Non-pigmented ciliary epithelial cell (primary cell): ENCODE measurements around the gene NHERF1.

Experiments used
- DNase-seq: peaks from one replicate; pipeline ENCODE4 v3.0.0-alpha.2; 2010; ENCODE audit warnings: low read depth

Gene NHERF1

GRCh38 chr17:74732042-74732867, 16.2 kb upstream of the NHERF1 start:
- DNase-seq, result no peak

GRCh38 chr17:74733365-74734122, 14.9 kb upstream of the NHERF1 start:
- no peak for DNase-seq

- DNase-seq, result no peak
Observed at GRCh38 chr17:74734256-74734655, 14.2 kb upstream of the NHERF1 start.

DNA sequence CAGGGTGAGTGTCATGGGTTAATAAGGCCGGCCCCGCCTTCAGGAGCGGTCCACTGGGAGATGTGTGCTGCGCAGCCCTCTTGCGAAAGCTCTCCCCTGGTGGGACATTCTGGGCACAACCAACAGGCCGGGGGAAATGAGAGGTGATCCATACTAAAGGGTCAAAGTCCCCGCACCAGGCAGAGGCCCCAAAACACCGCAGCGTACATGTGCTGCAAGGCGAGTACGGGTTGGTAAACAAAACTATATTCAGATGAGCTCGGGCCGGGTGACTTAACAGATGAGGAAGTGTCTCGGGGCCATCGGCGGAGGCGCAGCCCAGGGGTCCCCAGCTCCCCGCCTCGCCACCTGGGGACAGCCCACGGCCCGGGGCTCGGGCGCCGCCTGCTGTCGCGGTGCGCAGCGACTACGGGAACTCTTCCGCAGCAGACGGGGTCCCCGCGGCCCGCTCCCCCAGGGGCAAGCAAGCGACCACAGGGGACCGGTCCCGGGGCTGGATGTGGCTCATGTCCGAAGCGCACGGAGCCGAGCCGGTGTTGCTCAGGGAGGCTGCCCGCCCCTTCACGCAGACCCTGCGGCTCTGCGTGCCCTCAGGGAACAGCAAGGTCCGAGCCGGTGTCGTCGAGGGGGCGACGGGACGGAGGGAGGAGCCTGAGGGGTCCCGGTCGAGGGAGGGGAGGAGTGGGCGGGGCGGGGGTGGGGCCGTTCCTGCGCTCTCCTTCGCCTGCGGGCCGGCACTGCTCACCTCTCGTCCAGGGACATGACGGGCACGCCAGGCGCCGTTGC, 11.7 kb upstream of the NHERF1 start, which contains the start of gene RAB37:
RAB37 (plus strand) TSS at position 744 of the 786 bp plus-strand sequence; CDS start at position 761, 17 bp downstream.
- DNase-seq, result no peak

DNA sequence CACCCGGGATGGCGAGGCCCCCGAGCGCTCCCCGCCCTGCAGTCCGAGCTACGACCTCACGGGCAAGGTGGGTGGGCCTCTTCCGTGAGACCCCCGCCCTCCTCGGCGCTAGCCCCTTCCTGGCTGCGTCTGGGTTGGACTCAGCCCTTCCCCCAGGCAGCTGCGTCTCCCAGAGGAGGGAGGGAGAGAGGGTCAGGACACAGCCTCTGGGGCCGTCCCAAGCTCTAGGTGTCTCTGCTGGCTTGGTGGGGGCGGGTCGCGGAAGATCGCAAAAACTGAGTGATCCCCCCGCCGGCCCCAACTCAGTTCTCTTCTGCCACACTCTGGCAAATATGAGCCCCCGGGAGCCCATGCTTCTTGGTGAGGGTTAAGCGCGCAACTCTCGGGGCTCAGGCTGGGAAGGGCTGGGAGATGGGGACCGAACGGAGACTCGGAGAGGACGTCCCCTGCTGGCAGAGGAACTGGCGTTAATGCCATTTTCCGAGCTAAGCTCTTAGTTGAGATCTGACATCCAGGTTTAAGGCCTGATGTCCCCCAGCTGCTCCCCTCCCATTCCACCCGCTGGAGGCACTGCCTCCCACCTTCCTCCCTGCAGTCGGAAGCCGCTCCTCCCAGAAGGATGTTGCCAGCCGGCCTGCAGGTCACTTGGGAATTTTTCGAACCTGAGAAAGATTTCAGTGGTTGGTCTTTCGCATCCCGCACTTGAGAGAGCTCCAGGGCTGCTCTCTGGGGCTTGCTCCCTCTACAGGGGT, 11.0 kb upstream of the NHERF1 start:
- no peak for DNase-seq

DNA sequence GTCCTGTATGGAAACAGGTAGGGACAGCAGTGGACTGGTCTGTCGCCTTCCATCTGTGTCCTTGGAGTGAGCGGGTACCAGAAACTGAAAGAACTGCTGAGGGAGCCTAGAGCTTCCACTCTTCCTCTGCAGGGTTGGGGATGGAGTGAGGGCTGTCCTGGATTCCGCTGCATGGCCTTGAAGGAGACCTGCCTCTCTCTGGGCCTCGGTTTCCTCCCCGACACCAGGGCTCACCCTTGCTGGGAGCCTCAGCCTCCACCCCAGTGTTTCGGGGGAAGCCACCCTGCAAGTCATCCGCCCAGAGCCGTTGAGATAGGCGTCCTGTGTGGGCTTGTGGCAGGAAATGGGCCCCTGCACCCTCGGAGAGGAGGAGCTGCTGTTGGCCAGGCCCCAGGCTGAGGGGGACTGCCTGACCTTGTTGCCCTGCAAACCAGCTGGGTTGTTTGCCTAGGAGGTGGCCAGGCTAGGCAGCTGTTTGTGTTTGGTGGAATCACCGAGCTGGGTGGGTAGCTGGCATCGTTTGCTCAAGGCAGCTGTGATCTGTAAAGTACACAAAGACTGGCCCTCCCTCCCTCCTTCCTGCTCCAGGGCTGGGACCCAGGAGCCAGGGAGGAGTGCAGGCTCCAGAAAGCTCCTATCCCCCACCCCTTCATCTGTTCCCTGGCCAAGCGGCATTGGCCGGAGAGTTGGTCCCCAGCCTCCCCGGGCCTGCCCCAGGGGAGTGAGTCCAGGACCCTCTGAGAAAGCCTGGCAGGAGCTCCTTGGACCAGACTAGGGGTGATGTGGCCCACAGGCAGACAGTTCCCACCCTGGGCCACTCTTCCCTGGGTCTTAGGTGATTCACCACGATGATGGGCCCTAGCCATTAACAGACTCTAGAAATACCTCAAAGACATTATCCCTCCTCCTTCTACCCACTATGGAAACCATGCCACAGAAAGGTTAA, 10.1 kb upstream of the NHERF1 start:
- no peak for DNase-seq

- DNase-seq, result no peak
Observed at GRCh38 chr17:74739227-74739831, 9.1 kb upstream of the NHERF1 start.

- DNase-seq, result no peak
Observed at GRCh38 chr17:74740173-74740572, 8.3 kb upstream of the NHERF1 start.

GRCh38 chr17:74740641-74741387, 7.6 kb upstream of the NHERF1 start:
- no peak for DNase-seq

GRCh38 chr17:74742153-74742515, 6.3 kb upstream of the NHERF1 start:
- no peak for DNase-seq

DNA sequence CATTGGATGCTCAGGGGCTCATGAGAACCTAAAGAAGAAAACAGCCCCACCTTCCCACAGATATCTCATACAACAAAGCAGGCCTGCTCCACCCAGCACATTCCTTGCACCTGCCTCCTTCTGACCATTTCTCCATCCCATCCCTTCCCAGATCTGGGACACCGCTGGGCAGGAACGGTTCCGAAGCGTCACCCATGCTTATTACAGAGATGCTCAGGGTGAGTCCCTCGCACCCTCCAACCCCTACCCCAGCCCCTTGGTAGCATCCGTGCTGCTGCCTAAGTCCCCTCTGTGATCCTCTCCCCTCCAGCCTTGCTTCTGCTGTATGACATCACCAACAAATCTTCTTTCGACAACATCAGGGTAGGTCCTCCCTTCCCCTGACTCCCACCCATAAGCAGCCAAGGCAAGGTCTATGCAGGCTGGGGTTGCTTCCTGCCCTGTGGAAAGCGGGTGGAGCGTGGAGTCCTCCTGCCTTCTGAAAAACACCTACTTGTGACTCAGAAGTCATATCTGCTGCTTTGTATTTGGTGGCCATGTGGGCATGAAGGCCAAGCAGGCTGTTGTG, 5.4 kb upstream of the NHERF1 start:
- no peak for DNase-seq

DNA sequence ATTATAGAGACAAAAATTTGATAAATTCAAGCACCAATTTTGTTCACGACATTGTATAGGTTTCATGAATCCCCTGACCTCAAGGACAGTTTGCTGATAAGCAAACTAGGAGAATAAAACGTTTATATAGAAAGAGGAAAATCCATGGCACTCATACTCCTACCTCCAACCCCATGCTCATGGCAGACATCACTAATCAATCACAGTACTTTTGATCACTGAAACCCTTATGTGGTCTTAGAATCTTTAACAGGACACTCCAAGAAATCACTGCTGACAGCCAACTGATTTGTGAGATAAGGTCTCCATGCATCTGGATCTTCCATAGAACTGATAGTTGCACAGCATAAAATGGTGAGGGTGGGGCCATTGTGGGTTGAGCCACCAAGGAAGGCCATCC, 4.7 kb upstream of the NHERF1 start:
- no peak for DNase-seq

- no peak for DNase-seq
Observed at GRCh38 chr17:74744349-74744713, 4.1 kb upstream of the NHERF1 start.

GRCh38 chr17:74744714-74745547, 3.5 kb upstream of the NHERF1 start:
- no peak for DNase-seq

- no peak for DNase-seq
Observed at GRCh38 chr17:74745548-74746177, 2.8 kb upstream of the NHERF1 start.

DNA sequence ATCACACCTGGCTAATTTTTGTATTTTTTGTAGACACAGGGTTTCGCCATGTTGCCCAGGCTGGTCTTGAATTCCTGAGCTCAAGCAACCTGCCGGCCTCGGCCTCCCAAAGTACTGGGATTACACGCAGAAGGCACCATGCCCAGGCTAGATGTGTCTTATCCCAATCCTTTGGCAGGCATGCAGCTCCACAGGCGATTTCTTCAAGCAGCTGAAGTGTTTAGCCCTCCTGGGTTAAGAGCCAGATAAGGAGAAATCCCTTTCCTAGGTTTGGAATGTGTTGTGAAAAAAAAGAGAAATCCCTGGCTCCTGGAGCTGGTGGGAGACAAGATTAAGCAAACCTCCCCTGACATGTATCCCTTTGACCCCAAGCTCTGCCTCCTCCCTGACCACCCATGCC, 2.1 kb upstream of the NHERF1 start:
- DNase-seq, result no peak

GRCh38 chr17:74746922-74747321, 1.5 kb upstream of the NHERF1 start:
- no peak for DNase-seq

- DNase-seq, result no peak
Observed at GRCh38 chr17:74748279-74748528, 224 bp upstream of the NHERF1 start.
